ENCODE data around the gene KRTAP10-6.
"Not testable (repeated sequence)": the region's sequence is repeated elsewhere in the genome, so short reads cannot be mapped to it uniquely, and the experiment has no call there.

- TF ChIP-seq SIN3A (conservative IDR thresholded peaks at IDR 0.05 in 1 of 2, IDR thresholded peaks at IDR 0.05 in 1 of 2; ENCODE audit: low read depth in 1 of 2, low read length in 2 of 2); RXRA (IDR thresholded peaks at IDR 0.05; ENCODE audit: insufficient read depth, low read depth, low read length); CTCF (IDR thresholded peaks at IDR 0.05; ENCODE audit: control extremely low read depth in 1 of 3, insufficient read depth in 1 of 3, low read depth in 1 of 3, low read length in 3 of 3): not testable (repeated sequence)
These were observed 12.0 kb downstream of the KRTAP10-6 start, which contains the start of gene KRTAP10-5 for GRCh38 chr21:44580231-44580821.
